Measurements from ENCODE around the gene ROR1.
"Not testable (repeated sequence)": the region's sequence is repeated elsewhere in the genome, so short reads cannot be mapped to it uniquely, and the experiment has no call there.

ROR1 gene

DNA sequence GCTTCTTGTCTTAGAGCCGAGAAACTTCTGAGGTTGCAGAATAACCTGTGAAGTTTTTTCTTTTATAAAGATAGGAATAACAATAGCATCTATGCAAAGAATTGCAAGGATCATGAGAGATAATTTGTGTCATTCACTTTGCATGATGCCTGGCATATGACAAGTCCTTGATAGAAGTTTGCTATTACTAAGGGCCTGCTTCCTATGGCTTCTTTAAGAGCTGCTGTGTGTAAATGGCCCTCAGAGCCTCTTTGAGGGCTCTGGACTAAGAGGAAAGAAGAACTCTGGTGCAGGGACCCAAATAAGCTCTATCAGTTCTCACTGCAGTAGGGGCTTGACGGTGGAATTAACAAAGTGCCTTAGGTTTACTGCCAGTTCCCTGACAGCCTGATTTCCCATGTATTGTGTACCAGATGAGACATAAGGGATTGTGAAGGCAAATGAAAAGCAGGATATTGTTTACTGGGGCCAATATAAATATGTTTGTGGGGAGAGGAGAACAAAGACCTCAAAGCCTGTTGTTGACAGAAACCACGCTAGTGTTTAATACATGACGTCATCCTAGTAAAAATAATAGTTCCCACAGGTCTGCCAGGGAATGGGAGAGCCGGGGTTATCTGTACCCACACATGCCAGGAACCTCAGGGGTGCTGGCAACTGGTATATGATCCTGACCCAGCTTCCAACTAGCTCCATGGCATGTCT lies 298.4 kb downstream of the ROR1 start:
- DNase-seq, result no peak

DNA sequence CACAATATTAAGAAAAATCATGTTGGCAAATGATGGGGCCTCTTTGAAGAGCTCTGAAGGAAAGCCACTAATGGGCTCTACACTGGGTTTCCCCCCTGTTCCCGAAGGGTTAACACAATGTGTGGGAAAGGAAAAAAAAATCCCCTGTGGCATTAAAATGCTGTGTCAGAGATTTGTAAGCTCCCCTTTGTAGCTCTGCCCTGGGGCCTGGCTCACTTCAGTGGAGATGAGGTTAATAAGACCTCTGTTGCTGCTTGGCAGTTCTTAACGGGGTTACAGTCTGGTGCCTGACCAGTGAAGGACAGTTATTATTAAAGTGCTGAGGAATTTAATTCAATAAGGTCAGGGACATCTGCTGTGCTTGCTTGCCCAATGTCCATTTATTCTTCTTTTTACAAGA lies 299.9 kb downstream of the ROR1 start:
- no peak for DNase-seq

DNA sequence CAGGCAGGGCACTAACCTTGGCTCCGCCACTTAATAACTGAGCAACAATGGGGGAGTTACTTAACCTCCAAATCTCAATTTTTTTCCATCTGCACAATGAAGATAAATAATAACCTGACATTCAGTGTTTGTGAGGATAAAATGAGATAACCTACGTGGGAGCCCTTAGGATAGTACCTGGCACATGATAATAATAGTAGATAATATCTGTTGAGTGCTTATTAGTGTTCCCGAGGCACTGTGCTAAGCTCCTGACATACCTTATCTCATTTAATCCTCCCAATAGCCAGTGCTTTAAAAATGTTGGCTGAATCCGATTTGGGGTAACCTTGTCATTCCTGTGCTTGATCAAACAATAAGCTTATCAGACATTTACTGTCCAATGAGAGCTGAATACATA lies 300.9 kb downstream of the ROR1 start:
- DNase-seq, result no peak

DNA sequence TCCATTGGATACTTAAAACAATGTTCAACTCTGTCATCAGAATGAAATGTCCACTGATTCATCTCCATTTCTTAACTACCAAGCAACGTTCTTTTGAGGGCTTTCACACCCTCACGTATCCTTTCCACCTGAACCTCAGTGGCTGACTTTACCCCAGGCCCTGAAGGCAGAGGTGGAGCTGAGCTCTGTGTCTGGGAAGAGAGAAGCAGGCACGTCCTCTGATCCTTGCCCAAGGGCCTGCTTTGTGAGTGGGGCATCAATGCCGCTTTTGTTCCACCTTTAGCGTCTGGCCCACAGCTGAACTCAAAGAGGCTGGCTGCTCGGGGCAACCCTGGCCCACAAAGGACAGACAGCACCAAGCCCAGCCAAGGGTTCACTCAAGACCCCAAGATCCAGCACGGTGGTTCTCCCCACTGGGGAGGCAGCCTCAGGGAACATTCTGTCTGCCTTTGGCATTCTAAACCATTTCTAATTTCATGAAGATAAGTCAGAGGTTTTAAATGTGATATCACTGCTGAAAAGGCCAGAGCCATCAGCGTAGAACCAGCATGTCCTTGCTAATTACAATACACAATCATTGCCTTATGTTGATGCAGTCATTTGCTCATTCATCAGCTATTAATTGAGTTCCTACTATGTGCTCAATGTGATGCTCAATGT lies 303.6 kb downstream of the ROR1 start:
- no peak for DNase-seq

GRCh38 chr1:64080941-64081562 lies 307.2 kb downstream of the ROR1 start:
- DNase-seq, result no peak

DNA sequence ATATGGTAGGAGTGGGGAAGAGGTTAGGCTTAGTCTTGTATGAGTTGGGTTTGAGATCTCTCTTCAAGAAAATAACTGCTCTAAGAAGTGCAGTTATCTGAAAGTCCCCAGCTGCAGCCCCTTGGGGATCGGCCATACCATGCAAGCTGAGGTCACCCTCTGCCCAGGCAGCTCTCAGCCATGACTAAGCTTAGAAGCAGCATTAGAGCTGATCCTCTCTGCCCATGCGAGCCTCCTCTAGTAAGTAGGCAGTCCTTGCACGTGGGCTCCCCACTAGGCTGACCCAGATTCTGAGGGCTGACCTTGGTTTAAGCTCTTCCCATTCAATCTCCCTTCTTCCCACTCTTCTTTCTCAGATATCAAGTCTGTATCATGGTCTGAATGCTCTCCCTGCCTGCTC lies 308.6 kb downstream of the ROR1 start:
- DNase-seq, result no peak

- no peak for DNase-seq
These were observed 310.6 kb downstream of the ROR1 start for GRCh38 chr1:64084451-64084850.

GRCh38 chr1:64087768-64088167 lies 314.0 kb downstream of the ROR1 start:
- DNase-seq, result no peak

- no peak for DNase-seq
These were observed 316.6 kb downstream of the ROR1 start for GRCh38 chr1:64090436-64090835.

DNA sequence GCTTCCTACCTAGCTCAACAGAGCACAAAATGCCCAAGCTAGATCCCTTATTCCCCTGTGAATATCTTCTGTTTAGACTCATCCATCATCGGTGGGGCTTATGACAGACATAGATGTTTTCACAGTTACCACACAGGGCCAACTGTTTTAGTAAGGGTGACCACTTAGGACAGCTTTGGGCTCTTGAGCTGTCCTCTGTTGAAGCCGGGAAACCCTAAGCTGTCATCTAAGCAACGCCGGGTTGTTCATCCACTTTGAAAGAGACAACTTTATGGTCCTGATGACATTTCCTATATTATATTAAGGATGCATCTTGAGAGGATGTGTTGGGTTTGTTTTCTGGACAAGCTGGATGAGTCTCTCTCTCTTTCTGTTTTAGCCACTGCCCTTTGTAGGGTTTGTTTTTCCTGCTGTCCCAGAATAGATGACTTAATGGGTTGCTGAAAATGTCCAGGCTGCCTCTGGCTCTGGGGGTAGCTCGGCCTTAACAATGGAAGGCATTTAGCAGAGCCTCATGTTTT lies 319.1 kb downstream of the ROR1 start:
- no peak for DNase-seq

DNA sequence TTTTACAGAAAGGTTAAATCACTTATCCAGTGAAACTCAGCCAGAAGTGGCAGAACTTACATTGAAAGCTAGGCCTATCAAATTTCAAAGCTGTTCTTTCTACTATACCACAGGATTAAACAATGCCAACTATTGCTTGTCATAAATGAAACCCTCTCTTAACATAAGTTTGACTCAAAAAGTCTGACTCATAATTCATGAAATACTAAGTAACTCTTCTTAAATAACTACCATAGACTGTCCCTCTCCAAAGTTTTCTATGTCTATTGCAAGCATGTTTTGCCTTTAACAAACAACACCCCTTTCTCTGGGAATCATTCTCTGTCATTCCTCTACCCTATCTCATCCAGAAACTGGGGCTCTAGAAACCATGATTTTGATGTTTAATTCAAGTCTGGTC lies 320.1 kb downstream of the ROR1 start:
- no peak for DNase-seq

DNA sequence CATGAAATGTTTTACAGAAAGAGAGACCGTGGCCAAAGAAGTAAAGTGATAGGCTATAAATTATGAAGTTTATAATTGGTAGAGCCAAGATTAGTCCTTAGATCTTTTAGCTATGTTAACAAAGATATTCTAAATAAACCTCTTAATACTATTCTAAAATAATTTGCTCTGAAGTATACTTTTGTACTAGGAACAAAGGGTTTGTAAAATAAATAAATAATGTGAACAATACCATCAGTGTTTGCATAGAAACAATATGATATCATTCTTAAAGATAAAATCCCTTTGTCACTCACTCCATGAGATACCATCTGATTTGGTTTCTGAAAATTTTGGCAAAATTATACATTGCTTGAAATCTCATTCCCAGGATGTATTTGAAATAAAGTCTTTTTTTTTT lies 322.0 kb downstream of the ROR1 start:
- DNase-seq, result no peak

GRCh38 chr1:64097859-64098258 lies 324.0 kb downstream of the ROR1 start:
- no peak for DNase-seq

GRCh38 chr1:64098436-64098835 lies 324.6 kb downstream of the ROR1 start:
- DNase-seq, result no peak

DNA sequence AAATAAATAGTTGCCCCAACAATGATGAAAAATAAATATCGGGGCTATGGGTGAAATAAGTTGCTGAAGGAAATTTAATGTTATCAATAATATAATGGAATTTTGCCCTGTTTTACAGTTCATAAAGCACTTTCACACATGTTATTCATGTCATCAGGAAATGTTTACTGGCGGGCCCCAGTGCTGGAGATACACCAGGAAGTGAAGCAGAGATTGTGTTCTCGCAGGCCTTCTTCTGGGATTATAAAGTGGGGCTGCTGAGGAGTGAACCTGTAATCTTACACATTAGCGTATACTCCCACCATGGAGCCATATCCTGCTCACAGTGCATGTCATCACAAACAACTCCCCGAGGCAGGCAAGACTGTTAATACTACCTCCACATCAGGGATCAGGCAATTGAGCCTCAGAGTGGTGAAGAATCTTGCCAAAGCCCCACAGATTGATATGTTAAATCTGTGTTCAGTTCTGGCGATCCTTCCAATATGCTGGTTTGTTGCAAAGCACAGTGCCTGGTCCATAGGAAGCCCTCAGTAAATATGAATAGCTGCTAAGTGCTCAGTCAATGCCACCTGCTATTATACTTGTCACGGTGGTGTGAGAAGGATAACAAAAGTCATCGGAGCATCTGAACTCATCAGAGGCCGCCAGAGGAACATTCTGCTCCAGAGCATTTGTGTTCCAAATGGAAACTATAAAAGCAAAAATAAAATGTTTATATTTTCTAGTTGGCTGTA lies 325.2 kb downstream of the ROR1 start:
- no peak for DNase-seq

DNA sequence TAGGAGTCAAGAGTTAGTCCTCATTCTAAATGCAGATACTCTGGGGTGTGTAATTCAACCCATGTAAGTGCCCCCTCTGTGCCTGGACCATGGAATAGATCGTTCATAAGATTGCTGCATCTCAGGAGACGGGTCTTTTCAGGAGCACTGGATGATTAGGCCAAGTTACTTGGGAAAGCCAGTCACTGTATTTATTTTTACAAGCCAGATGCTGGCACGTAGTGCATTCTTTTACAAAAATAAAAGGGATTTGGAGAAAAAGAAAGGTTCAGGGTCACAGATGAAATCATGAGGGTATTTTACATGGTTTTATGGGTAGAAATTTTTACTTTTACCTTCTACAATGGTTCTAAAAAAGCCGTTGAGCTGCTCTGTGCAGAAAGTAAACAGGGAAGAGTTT lies 327.0 kb downstream of the ROR1 start:
- no peak for DNase-seq

DNA sequence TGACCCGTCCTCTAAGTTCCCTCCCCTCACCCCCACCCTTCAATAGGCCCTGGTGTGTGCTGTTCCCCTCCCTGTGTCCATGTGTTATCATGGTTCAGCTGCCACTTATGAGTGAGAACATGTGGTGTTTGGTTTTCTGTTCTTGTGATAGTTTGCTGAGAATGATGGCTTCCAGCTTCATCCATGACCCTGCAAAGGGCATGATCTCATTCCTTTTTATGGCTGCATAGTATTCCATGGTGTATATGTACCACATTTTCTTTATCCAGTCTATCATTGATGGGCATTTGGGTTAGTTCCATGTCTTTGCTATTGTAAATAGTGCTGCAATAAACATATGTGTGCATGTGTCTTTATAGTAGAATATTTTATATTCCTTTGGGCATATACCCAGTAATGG lies 330.8 kb downstream of the ROR1 start:
- DNase-seq, result not testable (repeated sequence)

- DNase-seq, result no peak
These were observed 333.3 kb downstream of the ROR1 start for GRCh38 chr1:64107118-64107519.

GRCh38 chr1:64107632-64108031 lies 333.8 kb downstream of the ROR1 start:
- DNase-seq, result no peak

DNA sequence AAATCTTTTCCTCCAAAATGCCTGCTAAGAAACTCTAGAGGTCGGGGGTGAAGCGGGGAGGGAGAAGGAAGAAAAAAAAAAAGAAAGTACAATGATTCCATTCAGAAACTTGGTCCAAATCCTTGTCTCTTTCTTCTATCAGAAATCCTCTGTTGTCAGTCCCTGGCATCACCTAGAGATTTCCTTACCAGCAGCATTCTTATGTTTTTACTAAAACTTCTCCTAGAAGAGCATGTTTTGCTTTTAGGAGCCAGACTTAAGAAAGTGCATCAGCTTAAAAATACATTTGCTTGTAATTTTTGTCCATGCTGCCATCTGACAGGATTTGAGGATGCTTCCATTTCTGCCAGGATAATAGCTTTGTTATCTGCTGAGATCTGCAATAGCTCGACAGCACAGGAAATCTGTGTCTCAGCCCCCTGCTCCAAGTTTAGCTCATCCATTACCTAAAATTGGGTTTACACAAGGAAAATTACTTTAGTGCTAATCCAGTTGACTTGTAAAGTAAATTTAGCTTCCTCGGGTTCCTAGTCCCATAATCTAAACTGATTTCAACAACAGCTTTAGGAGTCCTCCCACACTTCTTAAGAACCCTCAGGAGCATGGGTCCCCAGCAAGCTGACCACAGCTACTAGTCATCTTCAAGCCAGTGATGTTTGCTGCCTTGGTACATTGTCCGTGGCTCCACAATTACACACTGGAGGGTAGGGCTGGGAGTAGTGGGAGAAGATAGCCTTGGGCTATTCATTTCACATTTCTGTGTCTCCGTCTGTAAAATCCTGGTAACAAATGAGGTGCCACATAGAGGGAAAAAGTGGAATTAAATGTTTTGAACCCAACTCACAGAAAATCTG lies 337.3 kb downstream of the ROR1 start:
- DNase-seq, result no peak

DNA sequence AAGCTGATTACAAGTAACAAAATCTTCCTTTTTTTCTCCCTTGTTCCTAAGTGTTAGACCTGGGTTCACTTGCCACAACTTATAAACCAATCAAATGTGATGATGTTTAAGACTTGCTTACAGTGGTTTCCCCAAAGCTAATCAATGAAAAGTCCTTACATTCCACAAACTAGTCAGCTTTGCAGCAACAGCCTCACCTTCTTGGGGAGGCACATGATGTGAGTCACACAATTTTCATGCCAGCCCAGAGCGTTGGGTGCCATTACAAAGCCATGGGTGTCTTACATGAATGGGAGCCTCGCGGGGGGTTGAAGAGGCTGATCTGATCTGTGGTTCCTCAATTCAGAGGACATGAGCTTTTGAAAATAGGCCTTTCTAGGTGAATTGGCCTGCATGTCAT lies 338.0 kb downstream of the ROR1 start:
- DNase-seq, result no peak

DNA sequence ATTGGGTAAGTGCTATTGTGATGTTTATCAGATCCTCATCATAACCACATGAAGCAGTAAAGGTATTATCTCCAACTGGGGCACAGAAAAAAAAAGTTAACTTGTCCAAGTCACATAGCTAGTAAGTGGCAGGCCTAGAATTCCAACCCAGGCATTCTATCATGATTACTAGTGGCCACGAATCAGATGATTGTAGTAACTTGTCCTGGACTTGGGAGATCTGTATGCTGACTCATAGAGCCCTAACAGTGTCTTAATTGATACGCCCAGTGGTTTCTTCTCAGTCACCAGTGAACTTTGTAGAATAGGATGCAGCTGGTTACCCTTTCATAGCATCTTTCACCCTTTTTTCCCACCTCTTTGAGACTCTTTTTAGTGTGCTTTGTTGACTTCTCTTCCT lies 338.5 kb downstream of the ROR1 start:
- no peak for DNase-seq

Data from activated CD4-positive, alpha-beta T cell treated with anti-CD3 and anti-CD28 coated beads, Interleukin-10, Interleukin-2, amounts not matched to agents 100 ng/mL and 50 ng/mL, durations not matched to agents 16 hours and 8 hours (primary cell).